NCI-H69 (cell line): ENCODE data around the gene KDM4C.
"Not testable (repeated sequence)": the region's sequence is repeated elsewhere in the genome, so short reads cannot be mapped to it uniquely, and the experiment has no call there.

Experiments
- DNase-seq: peaks from one replicate; lab custom pipeline; 2025; lab: John Stamatoyannopoulos, UW

The KDM4C gene

DNA sequence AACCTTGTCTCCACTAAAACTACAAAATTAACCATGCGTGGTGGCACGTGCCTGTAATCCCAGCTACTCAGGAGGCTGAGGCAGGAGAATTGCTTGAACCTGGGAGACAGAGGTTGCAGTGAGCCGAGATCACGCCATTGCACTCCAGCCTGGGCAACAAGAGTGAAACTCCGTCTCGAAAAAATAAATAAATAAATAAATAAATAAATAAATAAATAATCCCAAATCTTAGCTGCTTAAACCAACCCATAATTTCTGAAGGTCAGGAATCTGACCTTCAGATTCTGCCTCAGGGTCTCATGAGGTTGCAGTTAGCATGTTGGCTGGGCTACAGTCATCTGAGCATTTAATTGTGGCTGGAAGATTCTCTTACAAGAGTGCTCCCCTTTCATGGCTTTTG is 48.5 kb downstream of the KDM4C start:
- DNase-seq: not testable (repeated sequence)

DNA sequence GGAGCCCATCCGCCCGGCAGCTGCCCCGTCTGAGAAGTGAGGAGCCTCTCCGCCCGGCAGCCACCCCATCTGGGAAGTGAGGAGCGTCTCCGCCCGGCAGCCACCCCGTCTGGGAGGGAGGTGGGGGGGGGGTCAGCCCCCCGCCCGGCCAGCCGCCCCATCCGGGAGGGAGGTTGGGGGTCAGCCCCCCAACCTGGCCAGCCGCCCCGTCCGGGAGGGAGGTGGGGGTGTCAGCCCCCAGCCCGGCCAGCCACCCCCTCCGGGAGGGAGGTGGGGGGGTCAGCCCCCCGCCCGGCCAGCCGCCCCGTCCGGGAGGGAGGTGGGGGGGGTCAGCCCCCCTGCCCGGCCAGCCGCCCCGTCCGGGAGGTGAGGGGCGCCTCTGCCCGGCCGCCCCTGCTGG is 49.9 kb downstream of the KDM4C start:
- not testable (repeated sequence) for DNase-seq

DNA sequence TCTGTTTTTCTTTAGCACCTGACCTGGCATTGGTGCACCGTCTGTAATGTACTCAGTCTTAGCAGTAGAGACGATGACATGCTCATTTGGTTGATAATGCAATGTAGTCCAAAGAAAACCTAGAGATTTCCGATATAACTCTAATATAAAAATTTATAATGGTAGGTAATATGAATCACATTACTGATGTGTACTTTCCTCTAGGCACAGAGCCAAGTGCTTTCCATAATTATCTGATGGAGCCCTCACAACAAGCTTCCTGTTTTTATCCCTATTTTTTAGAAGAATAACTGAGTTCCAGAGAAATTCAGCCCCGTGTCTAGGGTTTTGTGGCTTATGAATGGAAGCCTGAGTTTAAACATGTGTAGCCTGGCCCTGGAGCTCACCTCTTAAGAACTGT is 53.7 kb downstream of the KDM4C start:
- peak; percentile 62 for DNase-seq

DNA sequence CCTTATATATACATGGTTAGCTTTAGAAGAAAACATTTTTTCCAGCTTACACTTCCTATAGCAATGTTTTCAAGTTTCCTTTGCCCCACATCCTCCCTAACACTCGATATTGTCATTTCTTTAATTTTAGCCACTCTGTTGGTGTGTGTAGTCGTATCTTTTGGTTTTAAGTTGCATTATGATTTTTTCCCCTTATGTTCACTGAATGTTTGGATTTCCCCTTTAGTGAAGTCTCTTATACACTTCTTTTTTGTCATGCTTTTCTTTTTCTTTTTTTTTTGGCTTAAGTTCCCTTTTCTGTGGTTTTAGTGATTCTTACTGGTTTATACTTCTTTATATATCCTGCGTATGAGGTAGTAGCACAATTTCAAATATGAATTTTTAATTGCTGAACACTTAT is 58.8 kb downstream of the KDM4C start:
- no peak for DNase-seq

DNA sequence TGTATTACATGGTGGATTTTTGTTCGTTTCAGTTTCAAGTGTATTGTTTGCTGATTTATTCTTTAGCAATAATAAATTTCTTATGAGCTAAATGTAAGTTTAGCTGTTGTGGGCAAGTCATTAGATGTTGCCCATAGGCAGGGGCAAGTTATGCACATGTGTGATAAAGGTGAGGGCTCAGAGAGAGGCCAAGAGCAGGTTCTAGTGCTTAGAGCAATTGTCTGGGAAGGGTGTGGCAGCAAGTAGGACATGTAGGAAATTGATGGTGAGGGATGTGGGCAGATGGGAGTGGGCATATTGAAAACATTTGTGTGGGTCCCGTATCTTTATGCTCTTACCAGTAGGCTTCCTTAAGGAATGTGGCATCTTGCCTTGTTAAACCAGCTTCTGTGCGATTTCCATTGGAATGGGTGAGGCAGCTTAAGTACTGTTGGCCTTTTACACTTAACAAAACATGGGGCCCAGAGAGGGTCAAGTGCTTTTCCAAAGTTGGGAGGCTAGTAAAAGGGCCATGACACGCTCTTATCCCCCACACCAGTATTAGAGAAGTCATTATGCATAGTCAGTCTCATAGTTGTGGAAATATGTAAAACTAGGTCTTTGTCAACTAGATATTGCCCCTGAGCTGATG is 60.6 kb downstream of the KDM4C start:
- no peak for DNase-seq

DNA sequence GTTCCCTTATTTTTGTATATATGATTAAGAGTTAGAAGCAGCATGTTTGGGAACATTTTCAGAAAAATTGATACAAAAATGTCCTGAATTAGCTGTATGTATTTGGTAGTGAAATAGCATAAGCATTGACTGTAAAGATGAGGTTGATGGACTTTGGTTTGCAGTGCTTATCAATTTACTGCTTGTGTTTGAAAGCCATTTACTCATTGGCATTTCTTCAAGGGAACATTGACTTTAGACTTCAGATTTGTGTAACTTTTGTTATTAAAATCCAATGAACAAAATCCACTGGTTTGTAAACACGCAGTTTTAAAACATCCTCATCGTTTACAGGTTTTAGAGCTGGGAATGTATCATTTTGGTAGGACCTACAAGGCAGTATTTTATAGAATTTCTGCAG is 61.3 kb downstream of the KDM4C start:
- no peak for DNase-seq

DNA sequence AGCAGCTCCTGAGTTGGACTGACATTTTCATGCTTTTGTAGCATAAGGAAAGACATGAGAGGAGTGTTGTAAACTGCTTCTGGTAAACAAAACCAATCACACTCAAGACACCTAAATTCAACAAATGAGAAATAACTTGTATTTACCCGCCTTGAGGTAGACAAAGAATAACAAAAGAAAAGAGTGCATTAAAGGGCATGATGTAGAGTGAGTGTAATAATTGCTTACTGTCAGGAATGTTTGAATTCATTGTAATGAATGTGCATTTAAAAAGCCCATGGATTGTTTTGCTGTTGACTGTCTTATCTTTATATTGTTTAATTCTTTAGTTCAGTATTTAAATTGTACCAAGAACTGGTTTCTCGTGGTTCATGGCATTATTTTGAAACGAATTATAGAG is 61.8 kb downstream of the KDM4C start:
- no peak for DNase-seq

DNA sequence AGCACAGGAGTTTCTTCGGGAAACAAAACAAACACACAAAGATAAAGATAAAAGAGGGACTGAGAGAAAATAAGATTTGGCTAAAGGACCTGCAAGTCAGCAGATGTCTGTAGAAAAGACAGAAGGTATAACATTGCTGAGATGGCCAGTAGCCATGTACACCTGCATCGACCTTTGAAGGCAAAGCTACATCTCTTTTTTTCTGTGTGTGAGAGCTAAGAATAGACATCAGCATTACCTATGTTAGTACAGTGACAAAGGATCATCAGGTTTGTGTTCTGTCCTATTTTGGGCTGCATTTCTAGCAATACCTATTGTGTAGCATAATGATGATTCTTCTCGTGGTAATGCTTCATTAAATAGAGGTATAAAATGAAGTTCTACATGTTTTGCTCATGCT is 64.9 kb downstream of the KDM4C start:
- no peak for DNase-seq

DNA sequence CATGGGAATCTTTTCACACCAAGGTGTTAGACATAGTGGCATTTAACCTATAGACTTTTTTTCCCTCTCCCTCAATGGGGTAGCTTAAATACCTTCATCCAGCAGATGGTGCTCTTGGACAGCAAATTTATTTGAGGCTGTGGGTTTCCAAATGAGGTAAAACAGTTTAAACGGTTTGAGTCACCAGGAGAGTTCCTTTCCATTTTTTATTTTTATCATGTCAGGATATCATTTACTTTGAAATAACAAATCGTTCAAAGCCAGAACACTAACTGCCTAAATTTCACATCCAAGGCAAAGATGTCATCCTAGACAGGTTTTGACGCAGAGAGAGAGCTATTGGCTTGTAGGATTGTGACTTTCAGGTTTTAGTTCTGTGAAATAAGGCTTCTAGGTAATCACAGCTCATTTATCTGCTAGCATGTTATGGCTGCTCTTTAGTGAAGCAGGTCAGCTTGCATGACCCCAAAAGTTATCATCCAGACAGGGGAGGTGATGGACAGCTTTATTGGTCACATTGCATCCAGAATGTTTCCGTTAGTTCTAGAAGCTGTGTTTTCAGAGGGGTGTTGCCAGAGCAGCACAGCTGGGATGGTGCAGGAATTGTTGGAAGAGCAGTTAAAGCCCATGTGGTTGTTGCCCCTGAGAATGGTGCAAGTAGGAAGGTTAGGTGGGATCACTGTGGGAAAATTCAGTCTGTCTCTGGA is 69.8 kb downstream of the KDM4C start:
- DNase-seq: peak; percentile 82

DNA sequence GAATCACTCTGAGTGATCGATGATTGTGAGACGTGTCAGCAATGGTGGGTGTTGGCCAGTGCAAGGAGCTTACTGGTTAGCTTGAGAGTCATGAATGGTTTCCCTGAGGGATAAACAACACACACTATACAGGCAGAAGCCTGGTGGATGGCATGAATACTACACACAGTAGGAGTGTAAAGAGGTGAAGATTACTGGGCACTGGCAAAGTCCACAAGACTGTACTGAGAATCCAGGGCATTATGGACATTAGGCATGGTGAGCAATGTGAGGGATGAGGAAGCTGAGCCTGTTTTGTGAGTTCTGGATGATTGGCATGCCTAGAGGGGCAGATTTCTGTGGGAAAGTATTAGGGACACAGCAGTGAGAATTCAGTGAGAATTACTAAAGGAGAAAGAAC is 71.3 kb downstream of the KDM4C start:
- DNase-seq: peak; percentile 27

DNA sequence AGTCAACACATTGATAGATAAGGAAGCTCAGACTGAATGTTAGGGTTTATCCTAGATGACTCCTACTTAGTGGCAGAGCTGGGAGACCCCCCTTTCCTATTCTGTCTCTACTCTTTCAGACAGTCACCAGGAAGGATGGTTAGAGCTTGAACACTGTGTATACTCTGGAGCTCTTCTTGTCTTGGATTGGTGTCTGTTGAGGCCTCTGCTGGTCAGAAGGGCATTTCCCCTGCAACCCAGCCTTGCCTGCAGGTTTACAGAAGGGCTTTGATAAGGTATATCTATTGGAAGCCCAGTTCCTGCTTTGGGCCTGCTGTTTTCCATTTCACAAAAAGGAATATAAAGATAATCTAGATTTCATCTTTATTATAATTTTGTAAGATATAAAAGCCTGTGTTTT is 71.8 kb downstream of the KDM4C start:
- DNase-seq: peak; percentile 21

DNA sequence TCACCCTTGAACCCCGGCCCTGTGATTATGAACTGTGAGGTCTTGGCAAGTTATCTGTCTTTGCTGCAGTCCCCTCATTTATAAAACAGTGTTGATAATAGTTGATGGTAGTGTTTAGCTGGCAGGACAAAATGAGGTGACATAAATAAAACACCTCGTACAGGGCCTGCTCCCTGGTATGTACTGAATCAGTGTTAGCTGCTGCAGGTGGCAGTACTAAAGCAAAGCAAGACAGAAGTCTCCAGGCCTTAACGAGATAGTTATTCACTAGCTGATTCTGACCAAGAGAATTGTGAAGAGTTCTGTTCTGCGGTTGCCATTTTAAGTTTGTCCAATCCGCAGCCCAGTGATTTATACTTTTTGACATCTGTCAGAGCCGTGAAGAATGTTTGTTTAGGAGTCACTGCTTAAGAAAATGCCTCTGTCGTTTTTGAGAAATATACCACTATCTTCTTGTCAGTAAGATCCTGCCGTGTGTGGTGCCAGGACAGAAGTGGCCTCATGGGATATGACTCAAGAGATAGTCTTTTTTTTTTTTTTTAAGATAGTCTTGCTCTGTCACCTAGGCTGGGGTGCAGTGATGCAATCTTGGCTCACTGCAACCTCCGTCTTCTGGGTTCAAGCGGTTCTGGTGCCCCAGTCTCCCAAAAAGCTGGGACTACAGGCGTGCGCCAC is 75.9 kb downstream of the KDM4C start:
- DNase-seq: peak; percentile 66

DNA sequence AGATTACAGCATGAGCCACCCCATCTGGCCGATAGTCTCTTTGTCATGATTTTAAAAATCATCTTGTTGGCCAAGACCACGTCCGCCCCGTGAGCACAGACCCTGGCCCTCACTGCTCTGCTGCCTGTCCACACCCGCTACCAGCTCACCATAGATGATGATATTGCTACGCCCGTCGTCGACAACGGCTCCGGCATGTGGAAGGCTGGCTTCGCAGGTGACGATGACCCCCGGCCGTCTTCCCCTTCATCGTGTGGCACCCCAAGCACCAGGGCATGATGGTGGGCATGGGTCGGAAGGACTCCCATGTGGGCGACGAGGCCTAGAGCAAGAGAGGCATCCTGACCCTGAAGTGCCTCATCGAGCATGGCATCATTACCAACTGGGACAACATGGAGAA is 76.5 kb downstream of the KDM4C start:
- no peak for DNase-seq

DNA sequence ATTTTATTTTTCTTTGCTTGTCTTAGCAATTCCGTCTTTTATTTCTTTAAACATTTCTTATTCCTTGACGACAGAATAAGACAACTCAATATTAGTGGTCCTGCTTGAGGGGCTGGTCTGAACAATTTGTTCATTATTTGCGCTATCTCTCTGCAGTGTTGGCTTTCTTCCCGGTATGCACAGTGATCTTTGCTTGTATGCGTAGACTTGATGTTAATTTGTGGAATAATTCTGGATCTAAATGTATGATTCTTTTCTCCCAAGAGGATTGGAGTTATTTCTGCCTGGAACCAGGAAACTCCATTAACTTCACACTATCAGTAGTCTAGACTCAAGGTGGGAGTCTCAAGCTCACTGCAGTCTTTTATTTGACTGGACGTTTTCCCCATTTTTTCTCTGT is 80.4 kb downstream of the KDM4C start:
- no peak for DNase-seq

DNA sequence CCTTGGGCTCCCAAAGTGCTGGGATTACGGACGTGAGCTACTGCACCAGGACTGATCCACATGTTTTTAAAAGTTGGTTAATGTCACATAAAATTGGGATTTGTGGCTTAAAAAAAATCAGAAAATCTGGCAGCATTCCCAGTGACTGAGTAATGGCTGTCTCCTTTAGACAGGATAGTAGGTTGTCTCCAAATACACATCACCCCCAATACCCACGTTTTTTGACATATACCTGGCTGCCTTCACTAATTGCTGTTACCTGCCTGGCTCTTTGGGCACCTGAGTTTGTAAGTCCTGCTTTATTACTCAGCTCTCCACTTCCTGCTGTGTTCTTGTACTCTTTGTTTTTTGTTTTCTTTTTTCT is 84.8 kb downstream of the KDM4C start:
- peak; percentile 27 for DNase-seq

DNA sequence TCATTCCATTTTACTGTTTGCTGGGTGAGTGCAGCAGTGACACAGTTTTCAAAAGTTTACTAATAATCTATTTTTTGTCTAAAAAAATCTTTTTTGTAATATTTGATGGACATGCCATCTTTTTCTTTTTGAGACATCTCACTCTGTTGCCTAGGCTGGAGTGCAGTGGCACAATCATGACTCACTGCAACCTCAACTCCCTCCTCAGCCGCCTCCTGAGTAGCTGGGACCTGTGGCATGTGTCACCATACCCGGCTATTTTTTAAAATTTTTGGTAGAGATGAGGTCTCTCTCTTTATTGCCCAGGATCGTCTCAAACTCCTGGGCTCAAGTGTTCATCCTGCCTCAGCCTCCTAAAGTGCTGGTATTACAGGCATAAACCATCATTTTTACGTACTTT is 86.0 kb downstream of the KDM4C start:
- no peak for DNase-seq

DNA sequence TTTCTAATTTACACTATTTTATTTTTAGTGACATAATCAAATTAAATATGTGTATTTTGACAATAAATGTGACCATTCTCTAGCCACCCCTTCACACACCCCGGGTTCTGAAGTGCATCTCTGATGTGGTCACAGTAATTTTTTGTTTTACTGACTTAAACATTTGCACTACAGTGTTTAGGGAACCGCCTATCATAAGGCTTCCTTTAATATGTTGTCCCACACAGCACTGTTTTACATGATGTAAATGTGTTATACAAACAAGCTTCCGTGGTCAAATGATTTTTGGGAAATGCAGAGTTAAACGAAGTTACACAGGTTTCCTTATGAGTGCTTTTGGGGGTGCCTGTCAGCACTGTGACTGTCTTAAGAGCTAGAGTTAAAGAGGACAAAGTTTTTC is 86.5 kb downstream of the KDM4C start:
- DNase-seq: no peak

DNA sequence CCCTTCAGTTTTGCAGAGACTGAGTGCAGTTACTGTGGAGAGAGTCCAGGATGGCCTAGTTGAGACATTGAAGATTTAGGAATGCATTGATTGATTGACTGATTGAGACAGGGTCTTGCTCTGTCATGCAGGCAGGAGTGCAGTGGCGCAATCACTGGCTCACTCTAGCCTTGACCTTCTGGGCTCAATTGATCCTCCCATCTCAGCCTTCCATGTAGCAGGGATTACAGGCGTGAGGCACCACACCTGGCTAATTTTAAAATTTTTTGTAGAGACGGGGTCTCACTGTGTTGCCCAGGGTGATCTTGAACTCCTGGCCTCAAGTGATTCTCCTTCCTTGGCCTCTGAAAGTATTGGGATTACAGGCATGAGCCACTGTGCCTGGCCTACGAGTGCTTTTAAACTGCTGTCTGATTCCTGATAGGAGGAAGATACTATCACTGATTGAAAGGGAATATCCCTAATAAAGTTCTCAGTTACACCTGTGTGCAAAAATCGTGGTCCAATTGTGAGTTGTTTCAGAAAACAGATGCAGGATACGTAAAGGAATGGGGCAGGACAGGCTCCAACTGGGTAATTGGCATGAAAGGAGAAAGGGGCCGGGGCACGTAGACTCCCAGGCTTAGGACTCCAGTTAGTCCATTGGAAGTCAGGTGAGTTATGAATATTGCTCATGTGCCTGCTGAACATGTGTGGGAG is 87.5 kb downstream of the KDM4C start:
- DNase-seq: no peak

DNA sequence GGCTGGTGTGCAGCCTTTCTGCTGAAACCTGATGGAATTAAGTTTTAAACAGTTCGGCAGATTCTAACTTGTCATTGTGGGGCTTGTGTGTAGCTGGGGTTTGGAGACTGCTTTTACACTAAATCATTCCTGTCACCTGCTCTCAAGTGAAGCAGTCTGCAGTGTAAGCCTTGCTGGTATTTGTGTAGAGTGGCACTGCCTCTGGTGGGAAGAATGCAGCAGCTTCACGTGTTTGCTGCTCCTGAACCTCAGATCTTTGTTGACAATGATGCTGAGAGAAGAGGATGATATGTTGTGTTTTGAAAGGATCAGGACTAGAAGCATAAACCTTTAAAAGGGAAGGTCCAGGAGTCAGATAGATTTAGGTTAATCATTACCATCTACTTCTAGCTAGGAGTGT is 88.1 kb downstream of the KDM4C start:
- DNase-seq: peak; percentile 38

DNA sequence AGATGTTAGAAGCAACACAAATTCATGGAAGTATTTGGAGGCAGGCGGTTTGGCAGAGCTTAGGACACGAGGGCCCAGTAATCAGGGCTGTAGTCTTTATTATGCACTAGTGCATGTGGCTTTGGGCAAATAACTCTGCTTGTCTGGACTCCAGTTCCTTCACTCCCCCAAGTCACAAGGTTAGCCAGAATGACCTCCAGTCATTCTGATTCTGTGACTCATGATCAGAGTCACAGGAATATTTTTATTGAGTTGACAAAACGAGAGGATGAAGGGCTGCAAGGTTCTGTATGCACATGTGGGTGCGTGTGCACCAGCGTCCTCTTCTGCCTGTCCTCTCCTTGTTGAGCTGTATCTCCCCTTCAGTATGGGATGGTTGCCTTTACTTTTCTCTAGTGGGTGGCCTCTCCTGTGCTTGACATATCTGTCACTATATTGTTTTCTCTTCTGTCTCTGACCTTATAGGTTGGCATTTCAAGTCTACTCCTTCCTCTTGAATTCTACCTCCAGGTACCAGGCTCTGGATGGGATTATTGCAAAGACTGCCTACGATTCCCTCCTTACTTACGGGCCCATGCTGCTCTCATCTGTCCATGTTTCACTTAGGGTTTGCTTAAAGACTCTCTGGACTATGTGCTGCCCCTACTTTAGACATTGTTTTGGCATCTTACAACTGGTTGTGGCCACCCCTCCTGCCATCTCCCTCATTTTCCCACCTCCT is 94.6 kb downstream of the KDM4C start:
- DNase-seq: no peak

DNA sequence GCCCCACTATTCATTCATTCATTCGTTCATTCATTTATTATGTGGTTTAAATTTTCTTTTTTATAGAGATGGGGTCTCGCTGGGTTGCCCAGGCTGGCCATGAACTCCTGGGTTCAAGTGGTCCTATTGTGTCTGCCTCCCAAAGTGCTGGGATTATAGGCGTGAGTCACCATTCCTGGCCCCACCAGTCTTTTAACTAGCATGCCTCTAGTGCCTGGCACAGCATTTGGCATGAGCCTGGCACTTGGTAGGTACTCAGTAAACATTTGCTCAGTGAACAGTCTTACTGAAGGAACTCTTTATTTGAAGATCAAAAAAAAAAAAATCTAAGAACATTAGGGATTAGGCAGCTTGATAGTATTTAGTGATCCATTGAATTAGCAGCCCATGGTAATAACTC is 98.1 kb downstream of the KDM4C start:
- no peak for DNase-seq

DNA sequence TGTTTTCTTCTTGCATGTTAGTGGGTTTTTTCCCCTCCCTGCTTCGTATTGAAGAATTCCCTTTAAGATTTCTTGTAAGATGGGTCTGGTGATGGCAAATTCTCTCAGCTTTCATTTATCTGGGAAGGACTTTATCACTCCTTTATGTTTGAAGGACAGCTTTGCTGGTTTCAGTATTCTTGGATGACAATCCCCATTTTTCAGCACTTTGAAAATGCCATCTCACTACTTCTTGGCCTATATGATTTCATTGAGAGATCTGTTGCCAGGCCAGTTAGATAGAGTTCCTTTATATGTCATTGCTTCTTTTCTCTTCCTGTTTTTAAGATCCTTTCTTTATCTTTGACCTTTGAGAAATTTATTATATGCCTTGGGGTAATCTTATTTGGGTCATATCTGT is 106.3 kb downstream of the KDM4C start:
- DNase-seq: no peak
